GM18867 (cell line): ENCODE results near the gene BCL2L14.
"Not testable (repeated sequence)": the region's sequence is repeated elsewhere in the genome, so short reads cannot be mapped to it uniquely, and the experiment has no call there.

Experiments used
- ATAC-seq: cut with Tn5 transposase; IDR thresholded peaks from one replicate; pipeline ENCODE4 v1.9.1; 2021; ENCODE audit warnings: mild to moderate bottlenecking, moderate library complexity; ENCODE audit not compliant: unreplicated experiment

Gene BCL2L14

GRCh38 chr12:12107678-12108077, 36.9 kb downstream of the BCL2L14 start:
- ATAC-seq: no peak

GRCh38 chr12:12108441-12109058, 37.8 kb downstream of the BCL2L14 start:
- ATAC-seq: no peak

- ATAC-seq: not testable (repeated sequence)
These were observed 40.3 kb downstream of the BCL2L14 start for GRCh38 chr12:12110923-12111555.

DNA sequence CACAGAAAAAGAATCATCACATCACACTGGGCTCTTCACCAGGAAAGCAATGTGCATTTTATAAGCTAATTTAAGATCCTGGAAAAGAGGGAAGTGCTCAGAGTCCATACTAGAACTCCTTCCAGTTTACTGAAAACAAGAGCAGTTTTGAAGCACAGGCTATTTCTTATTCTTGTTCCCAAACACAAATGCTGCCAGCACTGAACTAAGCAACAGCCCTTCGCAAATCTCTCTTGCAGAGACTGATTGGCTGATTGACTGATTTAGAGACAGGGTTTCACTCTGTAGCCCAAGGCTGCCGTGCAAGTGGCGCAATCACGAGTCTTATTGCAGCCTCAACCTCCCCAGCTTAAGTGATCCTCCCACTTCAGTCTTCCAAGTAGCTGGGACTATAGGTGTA, 44.8 kb downstream of the BCL2L14 start:
- ATAC-seq: no peak

DNA sequence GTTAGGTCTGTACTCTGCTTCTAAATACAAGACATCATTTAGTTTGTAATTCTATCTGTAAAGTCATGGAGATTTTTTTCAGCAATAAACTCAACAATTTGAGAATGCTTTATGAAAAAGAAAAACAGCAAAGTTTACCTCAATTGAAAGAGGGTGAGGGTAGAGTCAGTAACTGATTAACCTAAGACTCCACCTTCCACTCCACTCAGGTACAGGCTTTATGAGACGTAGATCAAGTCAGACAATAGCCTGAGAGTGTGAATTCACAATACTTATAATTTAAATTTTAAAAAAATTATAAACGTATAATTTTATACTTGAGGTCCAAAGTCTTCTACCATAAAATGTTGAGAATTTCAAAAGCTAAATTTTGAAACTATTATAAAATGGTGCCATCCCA, 45.9 kb downstream of the BCL2L14 start:
- no peak for ATAC-seq

DNA sequence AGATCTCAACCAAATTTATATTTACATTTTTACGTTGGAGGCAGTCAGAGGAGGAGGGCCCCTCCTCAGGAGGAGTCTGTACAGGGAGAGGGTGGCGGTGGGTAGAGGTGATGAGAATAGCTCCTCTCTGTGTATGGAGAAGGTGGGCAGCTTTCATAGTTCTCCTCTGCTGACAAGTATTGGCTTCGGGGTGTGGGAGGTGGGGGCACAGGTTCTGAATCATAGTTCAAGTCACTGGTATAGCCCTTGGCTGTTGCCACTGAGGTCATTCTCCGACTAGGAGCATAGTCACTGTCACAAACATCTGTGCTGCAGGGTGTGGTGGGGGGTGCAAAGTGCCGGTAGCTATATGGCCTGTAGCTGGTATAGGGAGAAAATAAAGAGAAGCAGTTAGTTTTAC, 50.3 kb downstream of the BCL2L14 start:
- no peak for ATAC-seq

GRCh38 chr12:12123036-12123604, 52.4 kb downstream of the BCL2L14 start:
- no peak for ATAC-seq

GRCh38 chr12:12126551-12126950, 55.8 kb downstream of the BCL2L14 start:
- ATAC-seq: no peak

DNA sequence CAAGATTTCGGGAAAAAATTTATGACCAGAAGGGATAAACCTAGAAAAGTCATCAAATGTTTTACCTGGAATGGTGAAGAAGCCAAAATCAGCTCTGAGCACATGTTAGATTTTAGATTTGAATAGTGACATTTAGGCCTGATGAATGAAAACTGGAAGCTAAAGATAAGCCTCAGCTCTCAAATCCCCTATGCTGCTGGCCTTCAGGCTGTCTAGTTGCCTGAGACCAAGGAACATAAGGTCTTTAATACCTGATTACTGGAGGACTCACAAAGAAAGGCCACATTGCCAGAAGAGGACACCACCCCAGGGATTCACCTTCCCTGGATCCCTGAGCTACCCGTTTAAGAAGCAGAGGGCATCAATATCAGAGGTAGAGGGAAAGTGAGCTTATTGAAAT, 56.6 kb downstream of the BCL2L14 start:
- no peak for ATAC-seq

DNA sequence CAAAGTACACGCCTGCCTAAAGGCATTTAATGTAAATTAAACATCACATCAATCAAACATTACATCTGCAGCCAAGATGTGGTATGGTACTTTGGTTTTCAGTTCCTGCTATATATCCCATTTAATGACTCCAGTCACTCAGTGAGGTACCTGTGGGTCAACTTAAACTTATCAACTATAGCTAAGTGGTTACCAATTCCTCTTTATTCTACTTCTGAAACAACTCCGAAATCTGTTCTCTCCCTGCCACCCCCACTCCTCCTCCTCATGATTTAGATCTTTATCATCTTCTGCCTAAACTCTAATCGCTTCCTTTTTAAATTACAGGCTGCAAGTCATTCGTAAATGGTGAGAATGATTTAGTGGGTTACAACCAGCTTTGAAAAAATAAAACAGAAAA, 57.9 kb downstream of the BCL2L14 start:
- ATAC-seq: no peak

- no peak for ATAC-seq
These were observed 62.5 kb downstream of the BCL2L14 start for GRCh38 chr12:12133259-12133658.

- ATAC-seq: no peak
These were observed 63.0 kb downstream of the BCL2L14 start for GRCh38 chr12:12133785-12134184.

- ATAC-seq: no peak
These were observed 67.7 kb downstream of the BCL2L14 start for GRCh38 chr12:12138203-12139154.

- ATAC-seq: no peak
These were observed 70.3 kb downstream of the BCL2L14 start for GRCh38 chr12:12141000-12141399.

- ATAC-seq: not testable (repeated sequence)
These were observed 73.8 kb downstream of the BCL2L14 start for GRCh38 chr12:12144531-12144930.

DNA sequence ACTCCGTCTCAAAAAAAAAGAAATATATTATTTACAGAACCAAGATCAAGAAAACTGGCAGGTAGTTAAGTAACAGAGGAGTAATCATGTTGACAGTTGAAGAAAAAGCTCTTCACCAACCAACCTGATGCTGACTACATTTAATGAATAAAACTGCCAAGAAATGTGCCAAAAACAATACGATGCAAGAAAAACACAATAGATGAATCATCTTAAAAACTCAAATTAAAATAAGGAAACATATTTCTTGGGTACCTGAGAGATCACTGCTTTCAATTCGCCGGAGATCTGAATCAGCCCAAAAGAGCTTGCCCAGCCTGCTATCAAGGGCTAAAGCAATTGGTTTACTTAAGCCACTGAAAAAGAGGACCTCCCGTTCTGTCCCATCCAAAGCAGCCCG, 76.4 kb downstream of the BCL2L14 start:
- no peak for ATAC-seq
